Measurements from ENCODE around the gene BRI3.

DNA sequence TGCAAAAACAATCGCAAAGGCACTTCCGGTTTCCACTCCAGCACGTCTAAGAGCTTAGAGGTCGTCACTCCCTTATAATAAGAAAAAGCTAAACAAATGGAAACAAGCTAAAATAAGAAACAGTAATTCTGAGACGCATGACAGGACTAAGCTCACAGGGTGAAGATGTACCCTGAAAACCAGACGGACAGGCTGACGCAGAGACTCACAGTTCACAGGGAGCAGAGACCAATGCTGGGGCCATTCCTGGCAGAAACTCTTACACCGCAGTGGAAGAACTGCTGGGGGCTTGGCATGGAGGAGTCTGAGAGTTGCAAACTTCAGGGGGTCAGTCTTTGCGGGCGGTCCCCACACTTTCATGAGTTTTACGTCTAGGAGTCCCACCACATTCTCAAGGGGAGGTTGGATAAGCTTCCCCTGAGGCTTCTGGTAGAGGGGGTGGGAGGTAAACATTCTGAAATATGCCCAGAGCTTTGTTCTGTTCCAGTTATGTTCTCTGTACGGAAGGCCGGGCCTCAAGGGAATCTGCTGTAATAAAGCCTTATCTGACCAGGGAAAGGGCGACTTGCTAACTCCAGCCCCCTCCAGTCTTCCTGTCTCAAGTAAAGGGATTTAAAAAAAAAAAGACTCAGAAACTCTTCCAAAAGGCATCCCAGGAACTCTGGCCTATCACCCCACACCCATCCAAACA is 47.8 kb downstream of the BRI3 start:
- TF ChIP-seq, protein P1, sequence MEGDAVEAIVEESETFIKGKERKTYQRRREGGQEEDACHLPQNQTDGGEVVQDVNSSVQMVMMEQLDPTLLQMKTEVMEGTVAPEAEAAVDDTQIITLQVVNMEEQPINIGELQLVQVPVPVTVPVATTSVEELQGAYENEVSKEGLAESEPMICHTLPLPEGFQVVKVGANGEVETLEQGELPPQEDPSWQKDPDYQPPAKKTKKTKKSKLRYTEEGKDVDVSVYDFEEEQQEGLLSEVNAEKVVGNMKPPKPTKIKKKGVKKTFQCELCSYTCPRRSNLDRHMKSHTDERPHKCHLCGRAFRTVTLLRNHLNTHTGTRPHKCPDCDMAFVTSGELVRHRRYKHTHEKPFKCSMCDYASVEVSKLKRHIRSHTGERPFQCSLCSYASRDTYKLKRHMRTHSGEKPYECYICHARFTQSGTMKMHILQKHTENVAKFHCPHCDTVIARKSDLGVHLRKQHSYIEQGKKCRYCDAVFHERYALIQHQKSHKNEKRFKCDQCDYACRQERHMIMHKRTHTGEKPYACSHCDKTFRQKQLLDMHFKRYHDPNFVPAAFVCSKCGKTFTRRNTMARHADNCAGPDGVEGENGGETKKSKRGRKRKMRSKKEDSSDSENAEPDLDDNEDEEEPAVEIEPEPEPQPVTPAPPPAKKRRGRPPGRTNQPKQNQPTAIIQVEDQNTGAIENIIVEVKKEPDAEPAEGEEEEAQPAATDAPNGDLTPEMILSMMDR (IDR thresholded peaks at IDR 0.05), result no peak
- no peak for TF ChIP-seq SIN3A (IDR thresholded peaks at IDR 0.05; ENCODE audit: borderline replicate concordance, insufficient read depth, low read depth, low read length)
